Activated naive CD4-positive, alpha-beta T cell treated with Interleukin-2 at 50 U/mL for 16 hours (primary cell): Measurements from ENCODE around the gene DNAJA4.
A peak's percentile ranks its signal among the peaks of the same experiment; 100 is the strongest.

Experiments
- DNase-seq: peaks from one replicate; pipeline ENCODE4 v3.0.0-alpha.2; 2020

Gene DNAJA4

GRCh38 chr15:78282324-78282723, 18.0 kb downstream of the DNAJA4 start:
- DNase-seq, result no peak

DNA sequence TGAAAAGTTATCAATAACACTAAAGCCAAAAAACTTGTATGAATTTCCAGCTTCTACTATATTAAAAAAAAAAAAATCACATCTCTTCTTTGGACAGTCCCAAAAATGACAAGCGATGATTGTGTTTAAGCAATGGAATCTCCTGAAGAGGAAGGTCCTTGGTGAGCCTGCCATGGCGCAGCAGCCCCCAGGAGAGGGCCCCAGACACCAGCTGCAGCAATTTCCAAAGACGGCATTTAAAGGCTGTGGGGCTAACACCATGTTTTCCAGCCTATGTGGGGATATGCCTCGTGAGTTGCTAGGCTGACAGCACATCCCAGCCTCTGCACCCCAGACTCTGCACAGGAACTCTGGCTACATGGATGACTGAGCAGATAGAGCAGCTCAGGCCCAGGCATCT, 20.4 kb downstream of the DNAJA4 start:
- DNase-seq, result no peak

DNA sequence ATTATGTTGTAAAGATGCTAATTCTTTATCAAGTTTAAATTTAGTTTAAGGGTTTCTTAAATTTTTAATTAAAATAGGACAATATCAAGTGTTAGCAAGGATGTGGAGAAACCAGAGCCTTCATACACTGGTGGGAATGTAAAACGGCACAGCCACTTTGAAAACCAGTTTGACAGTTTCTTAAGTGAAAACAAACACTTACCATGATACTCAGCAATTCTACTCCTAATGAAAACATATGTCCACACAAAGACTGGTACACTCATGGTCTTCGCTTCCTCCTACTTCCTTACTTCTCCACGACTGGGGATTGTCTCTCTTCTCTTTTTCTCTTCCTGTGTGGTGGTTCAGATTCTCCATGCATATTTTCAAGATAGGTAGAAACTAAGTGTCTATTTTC, 25.9 kb downstream of the DNAJA4 start:
- DNase-seq, result no peak

DNA sequence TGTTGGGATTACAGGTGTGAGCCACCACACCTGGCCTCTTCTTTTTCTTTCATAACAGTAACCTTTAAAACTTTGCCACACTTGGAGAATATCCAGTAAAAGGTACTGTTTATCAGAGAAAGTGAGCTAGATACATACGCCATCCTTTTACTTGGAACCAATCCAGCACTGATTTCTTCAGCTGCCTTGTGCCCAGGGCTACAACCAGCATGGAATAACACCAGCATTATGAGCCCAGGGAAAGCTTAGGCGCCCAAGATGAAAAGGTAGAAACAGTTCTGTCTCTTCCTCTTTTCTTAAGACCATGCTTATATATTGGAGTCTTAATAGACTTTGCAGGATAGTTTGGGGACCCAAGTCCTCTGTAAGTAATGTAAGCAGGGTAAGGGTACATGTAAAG, 26.7 kb downstream of the DNAJA4 start:
- no peak for DNase-seq

DNA sequence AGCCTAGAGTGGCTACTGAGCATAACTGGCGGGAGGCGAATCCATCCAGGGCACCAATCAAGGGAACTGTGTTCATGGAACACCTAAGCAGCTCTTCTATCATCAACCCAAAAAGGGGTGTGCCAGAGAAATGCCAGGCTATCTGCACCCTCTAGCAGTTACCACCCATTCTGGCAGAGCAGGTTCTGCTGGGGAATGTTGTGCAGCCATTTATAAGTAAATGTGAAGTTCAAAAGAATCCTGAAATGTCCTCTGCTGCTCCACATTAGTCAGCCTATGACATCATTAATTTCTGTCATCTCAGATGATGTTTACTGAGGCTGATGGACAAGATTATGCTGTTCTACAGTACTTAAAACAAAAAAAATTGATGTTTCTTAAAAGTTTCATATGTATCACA, 27.3 kb downstream of the DNAJA4 start:
- no peak for DNase-seq

- DNase-seq, result no peak
Observed at GRCh38 chr15:78292219-78292618, 27.9 kb downstream of the DNAJA4 start.

DNA sequence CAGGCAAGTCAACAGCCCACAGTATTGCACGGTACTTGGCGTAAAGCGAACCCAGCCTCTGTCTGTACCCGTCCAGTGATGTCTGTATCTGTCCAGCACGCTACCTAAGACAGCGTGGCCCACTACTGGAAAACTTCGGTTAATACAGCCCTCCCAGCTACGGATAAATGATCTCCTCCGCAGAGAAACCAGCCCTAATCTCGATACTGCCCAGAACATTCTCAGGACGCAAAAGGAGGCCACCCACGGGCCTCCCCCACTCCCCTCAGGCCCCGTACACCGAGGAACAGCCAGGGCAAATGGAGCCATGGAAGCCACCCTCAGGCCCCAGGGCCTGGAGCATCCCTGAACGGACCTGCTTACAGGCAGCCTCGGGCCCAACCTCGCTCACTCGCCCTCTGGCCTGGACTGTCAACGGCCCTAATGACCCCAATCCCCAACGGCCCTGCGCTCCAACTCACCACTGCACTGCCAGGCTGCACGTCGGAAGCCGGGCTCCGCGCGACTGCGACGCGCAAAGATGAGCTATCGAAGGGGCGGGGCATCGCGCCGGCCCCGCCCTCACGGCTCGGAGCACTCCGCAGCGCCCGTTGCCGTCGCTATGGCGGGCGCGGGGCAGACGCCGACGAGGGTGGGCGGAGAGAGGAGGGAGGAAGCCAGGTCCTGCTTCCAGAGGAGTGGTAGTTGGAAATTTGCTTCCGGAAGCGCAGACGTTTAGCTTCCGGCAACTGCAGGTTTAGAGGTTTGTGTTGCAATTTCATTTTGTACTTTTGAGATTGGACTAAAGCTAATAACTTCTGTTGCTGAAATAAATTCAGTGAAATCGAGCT, 35.0 kb downstream of the DNAJA4 start, which contains the start of gene SKIC8:
Gene SKIC8 (minus strand): TSS at position 509 of the 830 bp plus-strand sequence. CDS start 3,923 bp downstream, outside the sequence.
- peak; percentile 91 for DNase-seq

DNA sequence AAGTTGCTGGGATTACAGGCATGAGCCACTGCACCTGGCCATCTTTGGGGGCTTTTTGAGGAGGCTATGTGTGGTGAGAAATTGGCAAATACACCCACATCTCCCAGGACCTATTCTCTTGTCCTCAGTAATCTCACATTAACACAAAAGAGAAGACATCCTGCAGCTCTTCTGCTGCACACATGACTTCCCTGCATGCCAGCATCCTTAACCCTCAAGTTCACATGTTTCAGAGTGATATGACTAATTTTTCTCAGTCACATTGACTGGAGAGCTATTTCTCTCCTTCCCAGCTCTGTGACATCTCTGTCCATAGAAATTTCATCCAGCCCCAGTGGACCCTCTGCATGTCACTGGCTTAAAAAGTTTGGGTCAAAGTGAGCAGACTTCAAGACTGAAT, 37.0 kb downstream of the DNAJA4 start:
- DNase-seq, result no peak

GRCh38 chr15:78301828-78302227, 37.5 kb downstream of the DNAJA4 start:
- DNase-seq, result no peak

GRCh38 chr15:78302579-78303312, 38.4 kb downstream of the DNAJA4 start:
- DNase-seq, result no peak

DNA sequence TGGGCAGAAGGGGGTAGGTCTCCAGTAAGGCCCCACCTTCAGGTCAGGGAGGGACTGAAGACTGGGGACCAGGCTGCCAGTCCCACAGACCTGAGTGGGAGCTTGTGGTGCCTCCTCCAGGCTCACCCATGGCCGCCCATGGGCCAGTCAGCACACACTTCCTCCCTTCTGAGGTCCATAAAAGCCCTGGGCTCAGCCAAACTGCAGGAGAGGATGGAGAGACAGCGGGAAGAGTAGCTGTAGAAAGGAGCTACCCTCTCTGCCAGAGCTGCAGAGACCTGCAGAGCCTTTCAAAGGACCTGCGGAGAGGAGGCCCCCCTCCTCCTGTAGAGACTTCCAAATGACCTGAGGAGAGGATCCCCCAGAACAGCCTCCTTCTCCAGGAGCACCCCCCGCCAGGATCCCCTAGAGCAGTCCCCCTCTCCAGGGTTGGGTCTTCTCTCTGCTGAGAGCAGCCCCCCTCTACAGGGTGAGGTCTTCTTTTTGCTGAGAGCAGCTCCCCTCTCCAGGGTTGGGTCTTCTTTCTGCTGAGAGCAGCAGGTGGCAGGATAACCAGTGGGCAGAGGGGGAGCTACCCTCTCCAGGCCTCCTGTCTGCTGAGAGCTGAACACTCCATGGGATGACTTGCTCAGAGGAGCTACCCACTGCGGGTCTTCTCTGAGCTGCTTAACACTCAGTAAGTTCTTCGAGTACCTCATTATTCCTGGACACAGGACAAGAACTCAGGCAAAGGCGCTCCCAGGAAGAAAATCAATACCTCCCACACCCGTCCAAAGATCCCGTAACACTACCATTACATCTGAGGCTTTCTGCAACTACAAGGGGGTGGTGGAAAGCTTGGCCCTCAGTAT, 40.1 kb downstream of the DNAJA4 start:
- no peak for DNase-seq

GRCh38 chr15:78306176-78306774, 41.9 kb downstream of the DNAJA4 start:
- DNase-seq, result no peak

- no peak for DNase-seq
Observed at GRCh38 chr15:78307976-78308375, 43.6 kb downstream of the DNAJA4 start.

DNA sequence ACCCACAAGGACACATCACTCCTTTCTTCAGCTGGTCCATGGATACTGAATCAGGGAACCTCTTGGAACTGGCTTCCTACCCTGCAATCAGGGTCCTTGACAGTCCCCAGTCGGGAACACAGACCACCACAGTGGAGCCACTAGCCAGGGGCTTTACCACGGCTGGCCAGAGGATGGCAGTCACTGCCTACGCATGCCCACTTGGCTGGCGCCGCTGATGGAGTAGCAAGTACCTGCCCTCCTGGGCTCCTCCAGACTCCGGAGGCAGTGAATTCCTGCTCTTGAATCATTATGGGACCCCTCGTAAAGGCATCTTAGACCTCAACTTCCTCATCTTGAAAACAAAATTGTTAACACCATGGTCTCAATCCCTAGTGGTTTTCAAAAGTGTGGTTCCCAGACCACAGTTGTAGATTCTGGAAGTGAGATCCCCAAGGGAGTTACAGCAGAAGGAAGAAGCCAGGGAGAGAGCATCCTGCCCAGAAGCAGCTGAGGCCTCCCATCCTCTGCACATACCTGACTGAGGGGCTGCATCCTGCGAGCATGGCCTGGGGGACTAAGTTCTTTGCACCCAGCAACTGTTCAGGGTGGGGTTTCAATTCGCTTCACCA, 44.2 kb downstream of the DNAJA4 start:
- peak; percentile 42 for DNase-seq

DNA sequence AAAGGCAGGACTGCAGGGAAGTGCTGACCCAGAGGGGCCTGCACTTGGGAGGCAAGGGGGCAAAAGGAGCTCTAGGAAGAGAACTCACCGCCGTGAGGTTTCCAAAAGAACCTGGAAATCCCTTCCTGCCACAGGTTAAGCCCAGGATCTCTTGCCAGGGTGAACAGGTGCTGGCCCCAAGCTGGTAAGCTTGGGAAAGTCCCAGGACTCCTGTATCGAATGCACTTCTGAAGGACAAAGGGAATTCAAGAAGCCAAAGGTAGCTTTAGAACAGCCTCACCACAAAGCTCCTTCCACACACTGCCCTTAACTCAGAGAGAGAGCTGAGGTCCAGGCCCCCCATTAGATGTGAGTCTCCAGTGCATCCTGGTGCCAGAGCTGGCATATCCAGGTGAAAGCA, 46.9 kb downstream of the DNAJA4 start:
- no peak for DNase-seq

- no peak for DNase-seq
Observed at GRCh38 chr15:78312536-78312935, 48.2 kb downstream of the DNAJA4 start.

GRCh38 chr15:78312957-78313356, 48.6 kb downstream of the DNAJA4 start:
- DNase-seq, result no peak

DNA sequence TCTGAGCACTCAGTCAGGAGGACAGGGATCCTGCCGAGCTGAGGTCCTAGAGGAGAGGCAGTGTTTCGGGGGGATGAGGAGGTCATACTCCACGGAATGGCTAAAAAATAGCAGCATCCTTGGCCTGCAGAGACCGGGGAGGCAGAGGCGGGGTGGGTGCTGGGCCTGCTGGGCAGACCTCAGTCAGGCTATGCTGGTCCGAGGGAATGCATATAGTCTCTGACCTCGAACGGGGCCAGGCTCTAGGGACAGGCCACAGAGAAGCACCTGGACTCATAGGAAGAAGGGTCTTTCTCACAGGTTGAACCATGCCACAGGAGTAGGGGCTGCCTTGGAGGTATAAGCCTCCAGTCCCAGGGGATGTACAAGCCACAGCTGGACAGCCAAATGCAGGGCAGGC, 49.0 kb downstream of the DNAJA4 start:
- DNase-seq, result no peak

- no peak for DNase-seq
Observed at GRCh38 chr15:78314181-78314581, 49.8 kb downstream of the DNAJA4 start.

DNA sequence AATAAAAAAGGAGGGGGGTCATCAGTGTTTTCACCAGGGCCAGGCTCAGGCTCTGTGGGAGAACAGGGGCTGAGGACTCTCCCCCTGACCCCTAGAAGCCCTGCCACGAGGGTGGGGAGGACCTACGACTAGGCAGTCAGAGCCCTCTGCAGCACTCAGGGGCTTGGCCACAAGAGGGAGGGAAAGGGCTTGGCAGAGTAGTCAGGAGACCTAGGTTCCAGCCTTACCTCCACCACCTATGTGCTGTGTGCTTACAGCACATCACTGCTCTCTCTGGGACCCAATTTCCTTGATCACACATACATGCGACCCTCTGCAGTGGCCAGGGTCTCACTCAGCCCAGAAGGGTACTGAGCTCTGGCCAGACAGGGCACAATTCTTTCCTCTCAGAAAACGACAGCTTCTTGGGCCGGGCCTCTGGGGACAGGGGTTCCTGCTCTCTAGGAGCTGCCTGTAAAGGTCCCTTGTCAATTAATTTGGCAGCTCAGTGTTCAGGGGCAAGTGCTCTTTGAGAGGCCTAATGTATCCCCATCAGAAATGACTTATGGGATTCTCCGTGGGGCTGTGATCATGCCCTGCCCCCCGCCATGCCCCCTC, 51.4 kb downstream of the DNAJA4 start:
- DNase-seq, result no peak

- DNase-seq, result no peak
Observed at GRCh38 chr15:78316283-78317083, 52.1 kb downstream of the DNAJA4 start.
